CD14-positive monocyte (primary cell): ENCODE results near the gene SMARCA2. TPM values are rescaled to one million over a fixed set of nuclear protein-coding genes. Genes with fewer than 3 reads are reported as not detected.

Source experiments
- DNase-seq, 3 donors: peaks; one replicate each; pipeline ENCODE4 v3.0.0-alpha.2; 2011 to 2022
- H2AFZ ChIP-seq: 2 replicates; pipeline ENCODE4 v1.6.0; 2012; ENCODE audit warnings: mild to moderate bottlenecking, low read depth, low read length, inconsistent platforms; ENCODE audit not compliant: insufficient read depth, poor library complexity, severe bottlenecking
- H3K27ac ChIP-seq, 2 donors: 1 replicate in 1 of 2; 2 replicates in 1 of 2; pipeline ENCODE4 v1.5.1; 2012 to 2013; ENCODE audit warnings: low read length in 2 of 2, control low read depth in 1 of 2, inconsistent platforms in 1 of 2, low read depth in 1 of 2, mild to moderate bottlenecking in 1 of 2
- H3K27me3 ChIP-seq, 2 donors: one replicate each; pipeline versions ENCODE4 v1.6.0 to v1.6.1; 2011 to 2013; ENCODE audit warnings: low read length in 2 of 2; ENCODE audit not compliant: control insufficient read depth in 2 of 2, insufficient read depth in 2 of 2
- H3K36me3 ChIP-seq, 2 donors: replicated peaks in 1 of 2; 1 replicate in 1 of 2; 2 replicates in 1 of 2; pipeline versions ENCODE4 v1.5.1 to v1.6.1; 2012 to 2013; ENCODE audit warnings: low read length in 2 of 2, control low read depth in 1 of 2, inconsistent platforms in 1 of 2, mild to moderate bottlenecking in 1 of 2; ENCODE audit not compliant: insufficient read depth in 2 of 2, control insufficient read depth in 1 of 2
- H3K4me1 ChIP-seq, 2 donors: 1 replicate in 1 of 2; 2 replicates in 1 of 2; pipeline versions ENCODE4 v1.5.1 to v1.6.1; 2012 to 2013; ENCODE audit warnings: low read length in 2 of 2, control low read depth in 1 of 2, inconsistent platforms in 1 of 2, mild to moderate bottlenecking in 1 of 2, moderate library complexity in 1 of 2; ENCODE audit not compliant: insufficient read depth in 2 of 2, control insufficient read depth in 1 of 2
- H3K4me2 ChIP-seq: replicated peaks from 2 replicates; pipeline ENCODE3; 2012; ENCODE audit warnings: low read length, moderate library complexity, mild to moderate bottlenecking; ENCODE audit not compliant: poor library complexity, severe bottlenecking; ENCODE audit errors: extremely low read depth
- H3K4me3 ChIP-seq, 3 experiments: fragments of 200-600 bp in 1 of 3; sonication (generic) in 1 of 3; replicated peaks in 1 of 3; 1 replicate in 2 of 3; 2 replicates in 1 of 3; pipeline ENCODE4 v1.5.1; 2011 to 2013; ENCODE audit warnings: low read length in 3 of 3, mild to moderate bottlenecking in 3 of 3, control low read depth in 2 of 3, low read depth in 2 of 3, inconsistent platforms in 1 of 3, moderate library complexity in 1 of 3
- H3K79me2 ChIP-seq: 2 replicates; pipeline ENCODE4 v1.6.0; 2012; ENCODE audit warnings: mild to moderate bottlenecking, control low read depth, inconsistent platforms, low read length, moderate library complexity; ENCODE audit not compliant: insufficient read depth
- H3K9ac ChIP-seq: 2 replicates; pipeline ENCODE4 v1.6.0; 2017; ENCODE audit warnings: low read length, mild to moderate bottlenecking; ENCODE audit not compliant: insufficient read depth, poor library complexity, severe bottlenecking
- H3K9me3 ChIP-seq, 2 donors: replicated peaks in 1 of 2; 1 replicate in 1 of 2; 2 replicates in 1 of 2; pipeline versions ENCODE4 v1.5.1 to v1.6.1; 2012 to 2013; ENCODE audit warnings: low read length in 2 of 2, control low read depth in 1 of 2; ENCODE audit not compliant: control insufficient read depth in 1 of 2, insufficient read depth in 1 of 2
- H4K20me1 ChIP-seq: 2 replicates; pipeline ENCODE4 v1.6.0; 2012; ENCODE audit warnings: mild to moderate bottlenecking, low read length, control low read depth, moderate library complexity; ENCODE audit not compliant: insufficient read depth
- H3K27ac Mint-ChIP-seq, 7 donors: one replicate each; pipeline ENCODE4 v1.8.0; 2020; ENCODE audit warnings: mild to moderate bottlenecking in 7 of 7, mixed read lengths in 7 of 7, moderate library complexity in 6 of 7, inconsistent platforms in 2 of 7
- H3K27me3 Mint-ChIP-seq, 3 donors: one replicate each; pipeline ENCODE4 v1.8.0; 2021 to 2022; ENCODE audit warnings: low read depth in 3 of 3, mild to moderate bottlenecking in 3 of 3, mixed read lengths in 3 of 3, moderate library complexity in 3 of 3, inconsistent platforms in 1 of 3
- H3K36me3 Mint-ChIP-seq, 2 donors: one replicate each; pipeline ENCODE4 v1.8.0; 2020; ENCODE audit warnings: mixed read lengths in 2 of 2, inconsistent platforms in 1 of 2, mild to moderate bottlenecking in 1 of 2
- H3K4me1 Mint-ChIP-seq: one replicate; pipeline ENCODE4 v1.8.0; 2020; ENCODE audit warnings: mild to moderate bottlenecking, mixed read lengths
- H3K4me3 Mint-ChIP-seq, 2 donors: one replicate each; pipeline ENCODE4 v1.8.0; 2020; ENCODE audit warnings: mild to moderate bottlenecking in 2 of 2, mixed read lengths in 2 of 2, moderate library complexity in 1 of 2
- H3K9me3 Mint-ChIP-seq, 7 donors: one replicate each; pipeline ENCODE4 v1.8.0; 2020 to 2022; ENCODE audit warnings: mixed read lengths in 7 of 7, mild to moderate bottlenecking in 6 of 7, moderate library complexity in 6 of 7, inconsistent platforms in 2 of 7
- CTCF ChIP-seq: fragments of 200-600 bp; IDR thresholded peaks from one replicate; pipeline ENCODE4 v1.8.0; 2022; ENCODE audit warnings: antibody characterized with exemption, mild to moderate bottlenecking
- WGBS: methylation state at CpG from one replicate; pipeline ENCODE4 v1.1.5; 2013; ENCODE audit warnings: missing lambda C conversion rate; ENCODE audit not compliant: insufficient coverage; 5-methylcytosine and 5-hydroxymethylcytosine counted together
- intact Hi-C, 2 donors: fragments of 100-400 bp; cut with micrococcal nuclease; formaldehyde crosslinking; loops; one replicate each; pipeline versions ENCODE4 v1.15.0 to v1.15.1; 2023
- polyA plus RNA-seq, 3 donors: library from polyadenylated mRNA; depleted of rRNA in 1 of 3; unstranded in 2 of 3; stranded (reverse) in 1 of 3; fragments of 300-500 nt in 2 of 3; fragments of >200 nt in 1 of 3; fragmentation: Illumina TruSeq in 2 of 3; gene quantifications; 1 replicate in 2 of 3; 2 replicates in 1 of 3; pipeline ENCODE4 v1.2.3, GENCODE V29; 2012 to 2021

Gene SMARCA2
- polyA plus RNA-seq, 3 donors, result 11.0 to 54.7 (median 11.8) TPM

GRCh38 chr9:2039294-2040180, 24.4 kb downstream of the SMARCA2 start:
- intact Hi-C loops, result no loop called here
- Histone ChIP-seq H3K27ac (no peak overlapping the region), H3K9ac (no peak overlapping the region), H3K4me2 (no peak overlapping the region), H3K4me1 (no peaks in the 10 kb centered on the region), H3K36me3 (peaks cover 80 to 96% of the 10 kb centered on the region in 2 donors), H3K9me3 (no peaks in the 10 kb centered on the region), H3K27me3 (no peaks in the 10 kb centered on the region), H3K4me3 (no peak overlapping the region), H4K20me1 (peaks cover 53% of the 10 kb centered on the region), H3K79me2 (peaks cover 12% of the 10 kb centered on the region), H2AFZ (no peak overlapping the region)
- 99% methylated on average over 16 of the region's 20 CpGs for WGBS
- Mint-ChIP-seq H3K4me1 (no peaks in the 10 kb centered on the region), H3K9me3 (no peaks in the 10 kb centered on the region), H3K27ac (no peak overlapping the region), H3K4me3 (no peak overlapping the region), H3K36me3 (peaks cover 76 to 87% of the 10 kb centered on the region in 2 donors), H3K27me3 (no peaks in the 10 kb centered on the region)
- no peak for DNase-seq
- no peak for TF ChIP-seq CTCF

GRCh38 chr9:2040828-2041227, 25.7 kb downstream of the SMARCA2 start:
- no peak overlapping the region for H3K27ac Mint-ChIP-seq
- Histone ChIP-seq H3K27ac (no peak overlapping the region), H3K4me2 (no peak overlapping the region), H3K9ac (no peak overlapping the region), H3K9me3 (no peaks in the 10 kb centered on the region), H3K79me2 (peaks cover 15% of the 10 kb centered on the region), H3K36me3 (peaks cover 81 to 98% of the 10 kb centered on the region in 2 donors), H4K20me1 (peaks cover 62% of the 10 kb centered on the region), H3K27me3 (no peaks in the 10 kb centered on the region), H3K4me3 (no peak overlapping the region), H3K4me1 (no peaks in the 10 kb centered on the region), H2AFZ (no peak overlapping the region)
- H3K36me3 Mint-ChIP-seq, result peaks cover 84 to 92% of the 10 kb centered on the region in 2 donors
- H3K9me3 Mint-ChIP-seq, result no peaks in the 10 kb centered on the region
- WGBS, result no CpG with 5 or more reads among the region's 3 CpGs
- intact Hi-C loops, result no loop called here
- H3K27me3 Mint-ChIP-seq, result no peaks in the 10 kb centered on the region
- no peak for DNase-seq
- no peaks in the 10 kb centered on the region for H3K4me1 Mint-ChIP-seq
- no peak overlapping the region for H3K4me3 Mint-ChIP-seq
- TF ChIP-seq CTCF, result no peak
